ENCODE measurements around the gene CLCN7. TPM values are rescaled to one million over a fixed set of nuclear protein-coding genes. Genes with fewer than 3 reads are reported as not detected.

The CLCN7 gene
- total and polyA plus RNA-seq, 9 of the 15 experiments (the other 6 are each of a cell fraction or from before 2014, with no cell fraction given) = 0.06 to 126 (median 18.7) TPM

GRCh38 chr16:1436731-1437355, 38.0 kb downstream of the CLCN7 start (continued):
- TF ChIP-seq REST (IDR thresholded peaks at IDR 0.05; ENCODE audit: borderline replicate concordance) (no peak), REST (CRISPR knock-in tag; IDR thresholded peaks at IDR 0.05; ENCODE audit: low read depth) (no peak), SPI1 (IDR thresholded peaks at IDR 0.05; ENCODE audit: borderline replicate concordance, low read depth, low read length) (0 out of 2 replicates have a peak, but pooled peaks have one; percentile 14), NONO (IDR thresholded peaks at IDR 0.05; ENCODE audit: low read depth in 2 of 2, low read length in 1 of 2) (no peak)

All from K562 (cell line).